Skeletal muscle satellite cell (primary cell): ENCODE measurements around the gene TMCO1.
"Not testable (repeated sequence)": the region's sequence is repeated elsewhere in the genome, so short reads cannot be mapped to it uniquely, and the experiment has no call there.

Source experiments
- H3K27me3 ChIP-seq: 2 replicates; pipeline ENCODE4 v1.7.0; 2013; ENCODE audit warnings: low read length; ENCODE audit not compliant: control insufficient read depth, insufficient read depth
- H3K36me3 ChIP-seq: 2 replicates; pipeline ENCODE4 v1.7.0; 2013; ENCODE audit warnings: mild to moderate bottlenecking, control low read depth, low read length; ENCODE audit not compliant: insufficient read depth
- H3K4me1 ChIP-seq: 2 replicates; pipeline ENCODE4 v1.7.0; 2013; ENCODE audit warnings: low read length; ENCODE audit not compliant: control insufficient read depth, insufficient read depth
- H3K4me2 ChIP-seq: 2 replicates; pipeline ENCODE4 v1.7.0; 2013; ENCODE audit warnings: mild to moderate bottlenecking, low read length
- H3K4me3 ChIP-seq: 2 replicates; pipeline ENCODE4 v1.7.0; 2013; ENCODE audit warnings: low read length
- H3K9ac ChIP-seq: 2 replicates; pipeline ENCODE4 v1.7.0; 2013; ENCODE audit warnings: mild to moderate bottlenecking, low read depth, low read length, moderate library complexity
- H3K9me3 ChIP-seq: replicated peaks from 2 replicates; pipeline ENCODE4 v1.7.0; 2013; ENCODE audit warnings: mild to moderate bottlenecking, control low read depth, low read length

TMCO1 gene

GRCh38 chr1:165744913-165745312, 23.8 kb downstream of the TMCO1 start:
- not testable (repeated sequence) for H3K9ac ChIP-seq, H3K27me3 ChIP-seq, H3K9me3 ChIP-seq, H3K4me3 ChIP-seq, H3K4me2 ChIP-seq, H3K4me1 ChIP-seq
- peaks cover 49% of the 10 kb centered on the region for H3K36me3 ChIP-seq

- Histone ChIP-seq H3K36me3 (peaks cover 42% of the 10 kb centered on the region), H3K4me1 (peaks cover 5% of the 10 kb centered on the region), H3K9me3 (no peaks in the 10 kb centered on the region), H3K4me3 (no peak overlapping the region), H3K27me3 (no peaks in the 10 kb centered on the region), H3K4me2 (no peak overlapping the region), H3K9ac (no peak overlapping the region)
These were observed 26.5 kb downstream of the TMCO1 start for GRCh38 chr1:165742194-165742593.

GRCh38 chr1:165738794-165739193, 29.9 kb downstream of the TMCO1 start:
- no peak overlapping the region for H3K4me3 ChIP-seq
- H3K4me2 ChIP-seq = no peak overlapping the region
- H3K4me1 ChIP-seq = peaks cover 9% of the 10 kb centered on the region
- no peaks in the 10 kb centered on the region for H3K9me3 ChIP-seq
- no peaks in the 10 kb centered on the region for H3K27me3 ChIP-seq
- H3K36me3 ChIP-seq = peaks cover 50% of the 10 kb centered on the region
- H3K9ac ChIP-seq = no peak overlapping the region

- Histone ChIP-seq H3K4me2 (no peak overlapping the region), H3K36me3 (peaks cover 39% of the 10 kb centered on the region), H3K9me3 (no peaks in the 10 kb centered on the region), H3K4me1 (peaks cover 9% of the 10 kb centered on the region), H3K9ac (no peak overlapping the region), H3K4me3 (no peak overlapping the region), H3K27me3 (no peaks in the 10 kb centered on the region)
These were observed 31.5 kb downstream of the TMCO1 start for GRCh38 chr1:165737196-165737595.

- no peak overlapping the region for H3K4me2 ChIP-seq
- H3K9ac ChIP-seq = no peak overlapping the region
- H3K9me3 ChIP-seq = no peaks in the 10 kb centered on the region
- no peaks in the 10 kb centered on the region for H3K27me3 ChIP-seq
- peaks cover 9% of the 10 kb centered on the region for H3K4me1 ChIP-seq
- no peak overlapping the region for H3K4me3 ChIP-seq
- peaks cover 25% of the 10 kb centered on the region for H3K36me3 ChIP-seq
These were observed 33.8 kb downstream of the TMCO1 start for GRCh38 chr1:165734906-165735305.

- H3K27me3 ChIP-seq = no peaks in the 10 kb centered on the region
- H3K4me2 ChIP-seq = no peak overlapping the region
- no peaks in the 10 kb centered on the region for H3K4me1 ChIP-seq
- H3K9me3 ChIP-seq = no peaks in the 10 kb centered on the region
- H3K36me3 ChIP-seq = peaks cover 20% of the 10 kb centered on the region
- no peak overlapping the region for H3K4me3 ChIP-seq
- no peak overlapping the region for H3K9ac ChIP-seq
These were observed 41.8 kb downstream of the TMCO1 start for GRCh38 chr1:165726841-165727240.

GRCh38 chr1:165726169-165726568, 42.5 kb downstream of the TMCO1 start:
- H3K4me1 ChIP-seq = no peaks in the 10 kb centered on the region
- H3K36me3 ChIP-seq = peaks cover 18% of the 10 kb centered on the region

GRCh38 chr1:165717918-165718515, 50.7 kb downstream of the TMCO1 start:
- Histone ChIP-seq H3K9me3 (no peaks in the 10 kb centered on the region), H3K4me1 (no peaks in the 10 kb centered on the region), H3K36me3 (no peaks in the 10 kb centered on the region), H3K4me2 (no peak overlapping the region), H3K9ac (no peak overlapping the region), H3K4me3 (no peak overlapping the region), H3K27me3 (no peaks in the 10 kb centered on the region)

More at GRCh38 chr1:165726169-165726568, 42.5 kb downstream of the TMCO1 start:
- Histone ChIP-seq H3K9ac (no peak overlapping the region), H3K9me3 (no peaks in the 10 kb centered on the region), H3K4me2 (no peak overlapping the region), H3K4me3 (no peak overlapping the region), H3K27me3 (no peaks in the 10 kb centered on the region)

GRCh38 chr1:165716265-165717051, 52.2 kb downstream of the TMCO1 start:
- H3K36me3 ChIP-seq, H3K4me2 ChIP-seq, H3K27me3 ChIP-seq, H3K4me1 ChIP-seq, H3K9me3 ChIP-seq, H3K9ac ChIP-seq, H3K4me3 ChIP-seq: not testable (repeated sequence)

GRCh38 chr1:165712764-165713163, 55.9 kb downstream of the TMCO1 start:
- Histone ChIP-seq H3K27me3 (peaks cover 4% of the 10 kb centered on the region), H3K9me3 (no peaks in the 10 kb centered on the region), H3K36me3 (no peaks in the 10 kb centered on the region), H3K4me2 (no peak overlapping the region), H3K9ac (no peak overlapping the region), H3K4me1 (no peaks in the 10 kb centered on the region), H3K4me3 (no peak overlapping the region)

GRCh38 chr1:165707984-165708706, 60.5 kb downstream of the TMCO1 start:
- H3K36me3 ChIP-seq = no peaks in the 10 kb centered on the region
- H3K9me3 ChIP-seq = no peaks in the 10 kb centered on the region
- H3K4me3 ChIP-seq = no peak overlapping the region
- H3K9ac ChIP-seq = no peak overlapping the region
- H3K4me2 ChIP-seq = no peak overlapping the region
- H3K27me3 ChIP-seq = peaks cover 12% of the 10 kb centered on the region
- no peaks in the 10 kb centered on the region for H3K4me1 ChIP-seq
